Osteoblast (primary cell): ENCODE data around the gene LMO7. TPM values are rescaled to one million over a fixed set of nuclear protein-coding genes. Genes with fewer than 3 reads are reported as not detected.
"Not testable (repeated sequence)": the region's sequence is repeated elsewhere in the genome, so short reads cannot be mapped to it uniquely, and the experiment has no call there.

Experiments used
- DNase-seq: peaks from one replicate; pipeline ENCODE4 v3.0.0; 2011; ENCODE audit warnings: low spot score, mixed read lengths; ENCODE audit not compliant: insufficient read length; ENCODE audit errors: missing footprints
- H2AFZ ChIP-seq: 2 replicates; pipeline ENCODE4 v1.6.0; 2011; ENCODE audit warnings: mild to moderate bottlenecking, low read length
- H3K27ac ChIP-seq: 2 replicates; pipeline ENCODE4 v1.5.1; 2011; ENCODE audit warnings: mild to moderate bottlenecking, low read depth, low read length, moderate library complexity
- H3K27me3 ChIP-seq: 2 replicates; pipeline ENCODE4 v1.6.0; 2012; ENCODE audit warnings: mild to moderate bottlenecking, control low read depth, inconsistent platforms, low read length, moderate library complexity; ENCODE audit not compliant: insufficient read depth
- H3K36me3 ChIP-seq: 2 replicates; pipeline ENCODE4 v1.5.1; 2011; ENCODE audit warnings: mild to moderate bottlenecking, low read length, control low read depth, moderate library complexity; ENCODE audit not compliant: insufficient read depth
- H3K4me1 ChIP-seq: 2 replicates; pipeline ENCODE4 v1.5.1; 2011; ENCODE audit warnings: mild to moderate bottlenecking, low read length, control low read depth, moderate library complexity; ENCODE audit not compliant: insufficient read depth
- H3K4me2 ChIP-seq: 2 replicates; pipeline ENCODE4 v1.6.0; 2011; ENCODE audit warnings: mild to moderate bottlenecking, low read length; ENCODE audit not compliant: insufficient read depth
- H3K4me3 ChIP-seq: fragments of 200-600 bp; sonication (generic); 3 replicates; pipeline ENCODE4 v1.5.1; 2012; ENCODE audit warnings: mild to moderate bottlenecking, low read length, inconsistent platforms; ENCODE audit not compliant: insufficient read depth
- H3K79me2 ChIP-seq: 2 replicates; pipeline ENCODE4 v1.6.0; 2012; ENCODE audit warnings: mild to moderate bottlenecking, low read length, control low read depth, inconsistent platforms; ENCODE audit not compliant: insufficient read depth
- H3K9me3 ChIP-seq: 2 replicates; pipeline ENCODE4 v1.5.1; 2011; ENCODE audit warnings: low read depth, low read length, control low read depth
- H4K20me1 ChIP-seq: 2 replicates; pipeline ENCODE4 v1.6.0; 2012; ENCODE audit warnings: mild to moderate bottlenecking, low read length, control low read depth; ENCODE audit not compliant: insufficient read depth
- total RNA-seq: library from RNA; depleted of rRNA; stranded (reverse); fragments of >200 nt; gene quantifications from 2 replicates; pipeline ENCODE4 v1.2.3, GENCODE V29; 2012
- TF ChIP-seq, protein P1 (sequence below): IDR thresholded peaks from 2 replicates; pipeline ENCODE4 v1.5.1; 2011; ENCODE audit warnings: mild to moderate bottlenecking, low read depth, low read length, moderate library complexity; ENCODE audit errors: extremely low read depth

The LMO7 gene
- total RNA-seq, 1 donor, result 536 TPM

DNA sequence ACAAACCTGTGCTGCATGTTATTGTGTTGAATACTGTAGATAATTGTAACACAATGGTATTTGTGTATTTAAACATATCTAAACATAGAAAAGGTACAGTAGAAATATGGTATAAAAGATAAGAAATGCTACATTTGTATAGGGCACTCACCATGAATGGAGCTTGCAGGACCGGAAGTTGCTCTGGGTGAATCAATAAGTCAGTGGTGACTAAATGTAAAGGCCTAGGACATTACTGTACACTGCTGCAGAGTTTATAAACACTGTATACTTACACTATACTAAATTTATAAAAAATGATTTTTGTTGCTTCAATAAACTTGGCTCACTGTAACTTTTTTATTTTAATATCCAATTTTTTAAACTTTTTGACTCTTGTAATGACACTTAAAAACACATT is 34.4 kb downstream of the LMO7 start:
- no peak overlapping the region for H3K27ac ChIP-seq
- peaks cover 28% of the 10 kb centered on the region for H3K36me3 ChIP-seq
- TF ChIP-seq, protein P1, sequence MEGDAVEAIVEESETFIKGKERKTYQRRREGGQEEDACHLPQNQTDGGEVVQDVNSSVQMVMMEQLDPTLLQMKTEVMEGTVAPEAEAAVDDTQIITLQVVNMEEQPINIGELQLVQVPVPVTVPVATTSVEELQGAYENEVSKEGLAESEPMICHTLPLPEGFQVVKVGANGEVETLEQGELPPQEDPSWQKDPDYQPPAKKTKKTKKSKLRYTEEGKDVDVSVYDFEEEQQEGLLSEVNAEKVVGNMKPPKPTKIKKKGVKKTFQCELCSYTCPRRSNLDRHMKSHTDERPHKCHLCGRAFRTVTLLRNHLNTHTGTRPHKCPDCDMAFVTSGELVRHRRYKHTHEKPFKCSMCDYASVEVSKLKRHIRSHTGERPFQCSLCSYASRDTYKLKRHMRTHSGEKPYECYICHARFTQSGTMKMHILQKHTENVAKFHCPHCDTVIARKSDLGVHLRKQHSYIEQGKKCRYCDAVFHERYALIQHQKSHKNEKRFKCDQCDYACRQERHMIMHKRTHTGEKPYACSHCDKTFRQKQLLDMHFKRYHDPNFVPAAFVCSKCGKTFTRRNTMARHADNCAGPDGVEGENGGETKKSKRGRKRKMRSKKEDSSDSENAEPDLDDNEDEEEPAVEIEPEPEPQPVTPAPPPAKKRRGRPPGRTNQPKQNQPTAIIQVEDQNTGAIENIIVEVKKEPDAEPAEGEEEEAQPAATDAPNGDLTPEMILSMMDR, result no peak
- H3K4me2 ChIP-seq, result no peak overlapping the region
- H3K27me3 ChIP-seq, result no peaks in the 10 kb centered on the region
- no peak for DNase-seq
- H4K20me1 ChIP-seq, result peaks cover 87% of the 10 kb centered on the region
- H3K4me3 ChIP-seq, result no peak overlapping the region
- peaks cover 98% of the 10 kb centered on the region for H3K79me2 ChIP-seq
- H2AFZ ChIP-seq, result no peak overlapping the region
- H3K4me1 ChIP-seq, result peaks cover 86% of the 10 kb centered on the region
- H3K9me3 ChIP-seq, result no peaks in the 10 kb centered on the region

DNA sequence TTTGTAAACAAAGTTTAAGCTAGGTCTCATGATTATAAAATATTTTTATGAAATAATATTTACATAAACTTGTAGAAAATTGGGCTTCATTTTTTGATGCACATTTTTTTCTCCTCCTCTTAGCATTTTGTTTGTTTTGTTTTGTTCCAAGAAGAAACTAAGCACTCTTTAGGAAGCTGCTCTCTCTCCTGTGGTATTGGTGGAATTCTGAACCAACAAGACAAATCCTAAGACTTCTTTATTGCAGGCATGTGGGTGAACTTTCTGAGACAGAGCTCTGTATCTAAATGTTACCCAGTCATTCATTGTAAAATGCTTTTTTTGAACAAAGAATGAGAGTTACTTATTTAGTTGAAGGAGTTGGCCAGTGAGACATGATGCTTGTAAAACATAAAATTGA is 39.3 kb downstream of the LMO7 start:
- Histone ChIP-seq H3K27me3 (no peaks in the 10 kb centered on the region), H3K27ac (peak overlapping the region; percentile 54), H4K20me1 (peaks cover 72% of the 10 kb centered on the region), H3K4me2 (peak overlapping the region; percentile 77), H2AFZ (no peak overlapping the region), H3K79me2 (peaks cover 94% of the 10 kb centered on the region), H3K9me3 (no peaks in the 10 kb centered on the region), H3K4me3 (no peak overlapping the region), H3K4me1 (peaks cover 56% of the 10 kb centered on the region), H3K36me3 (peaks cover 36% of the 10 kb centered on the region)
- DNase-seq, result no peak
- TF ChIP-seq, protein P1, result no peak

DNA sequence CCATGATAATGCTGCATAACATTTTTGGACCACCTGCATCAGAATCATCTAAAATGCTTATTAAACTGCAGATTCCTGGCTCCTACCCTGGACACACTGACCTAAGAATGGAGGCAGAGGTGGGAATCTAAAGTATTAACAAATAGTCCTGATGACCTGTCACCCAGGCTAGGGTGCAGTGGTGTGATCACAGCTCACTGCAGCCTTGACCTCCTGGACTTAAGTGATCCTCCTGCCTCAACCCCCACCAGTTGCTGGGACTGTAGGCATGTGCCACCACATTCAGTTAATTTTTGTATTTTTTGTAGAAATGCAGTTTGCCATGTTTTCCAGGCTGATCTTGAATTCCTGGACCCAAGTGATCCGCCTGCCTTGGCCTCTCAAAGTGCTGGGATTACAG is 43.3 kb downstream of the LMO7 start:
- Histone ChIP-seq H3K27me3 (no peaks in the 10 kb centered on the region), H3K4me3 (no peak overlapping the region), H3K4me2 (no peak overlapping the region), H4K20me1 (peaks cover 72% of the 10 kb centered on the region), H2AFZ (no peak overlapping the region), H3K79me2 (peaks cover 95% of the 10 kb centered on the region), H3K27ac (no peak overlapping the region), H3K9me3 (no peaks in the 10 kb centered on the region), H3K4me1 (peaks cover 50% of the 10 kb centered on the region), H3K36me3 (peaks cover 32% of the 10 kb centered on the region)
- DNase-seq, result no peak
- TF ChIP-seq, protein P1, result no peak

DNA sequence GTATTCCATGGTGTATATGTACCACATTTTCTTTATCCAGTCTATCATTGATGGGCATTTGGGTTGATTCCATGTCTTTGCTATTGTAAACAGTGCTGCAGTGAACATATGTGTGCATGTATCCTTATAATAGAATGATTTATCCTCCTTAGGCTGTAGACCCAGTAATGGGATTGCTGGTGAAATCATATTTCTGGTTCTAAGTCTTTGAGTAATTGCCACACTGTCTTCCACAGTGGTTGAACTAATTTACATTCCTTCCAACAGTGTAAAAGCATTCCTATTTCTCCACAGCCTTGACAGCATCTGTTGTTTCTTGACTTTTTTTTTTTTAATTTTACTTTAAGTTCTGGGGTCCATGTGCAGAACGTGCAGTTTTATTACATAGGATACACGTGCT is 44.1 kb downstream of the LMO7 start:
- not testable (repeated sequence) for DNase-seq, H3K27me3 ChIP-seq, H3K4me2 ChIP-seq, H3K27ac ChIP-seq, H3K4me3 ChIP-seq, H2AFZ ChIP-seq, H3K9me3 ChIP-seq
- Histone ChIP-seq H3K36me3 (peaks cover 32% of the 10 kb centered on the region), H3K79me2 (peaks cover 95% of the 10 kb centered on the region), H3K4me1 (peaks cover 50% of the 10 kb centered on the region), H4K20me1 (peaks cover 77% of the 10 kb centered on the region)
